Liver (tissue), 3 donors: ENCODE measurements around the gene KCTD2.

Experiments
- ATF3 ChIP-seq: IDR thresholded peaks from 2 replicates; pipeline ENCODE4 v1.6.1; 2016; ENCODE audit warnings: antibody characterized with exemption
- CTCF ChIP-seq: fragments of 150-350 bp; IDR thresholded peaks from 2 replicates; pipeline ENCODE4 v1.5.1; 2017; ENCODE audit warnings: improper control_type of control experiment, low read depth, low read length; ENCODE audit not compliant: missing input control
- GABPA ChIP-seq, 2 donors: IDR thresholded peaks in 1 of 2; conservative IDR thresholded peaks in 1 of 2; 2 replicates each; pipeline ENCODE4 v1.6.1; 2016; ENCODE audit warnings: antibody characterized with exemption in 2 of 2, mild to moderate bottlenecking in 1 of 2, moderate library complexity in 1 of 2
- JUND ChIP-seq, 2 donors: IDR thresholded peaks; 2 replicates each; pipeline ENCODE4 v1.6.1; 2016; ENCODE audit warnings: antibody characterized with exemption in 2 of 2
- RAD21 ChIP-seq, 2 donors: IDR thresholded peaks; 2 replicates each; pipeline ENCODE4 v1.6.1; 2016; ENCODE audit warnings: antibody characterized with exemption in 2 of 2, mild to moderate bottlenecking in 2 of 2
- RXRA ChIP-seq, 2 donors: IDR thresholded peaks; 2 replicates each; pipeline ENCODE4 v1.6.1; 2017 to 2018; ENCODE audit warnings: antibody characterized with exemption in 2 of 2, mild to moderate bottlenecking in 1 of 2
- SP1 ChIP-seq: IDR thresholded peaks from 2 replicates; pipeline ENCODE4 v1.6.1; 2018; ENCODE audit warnings: antibody characterized with exemption, mild to moderate bottlenecking
- TAF1 ChIP-seq: conservative IDR thresholded peaks from 2 replicates; pipeline ENCODE4 v1.6.1; 2016; ENCODE audit warnings: antibody characterized with exemption, mild to moderate bottlenecking
- YY1 ChIP-seq: IDR thresholded peaks from 2 replicates; pipeline ENCODE4 v1.6.1; 2016; ENCODE audit warnings: antibody characterized with exemption, mild to moderate bottlenecking
- donor health status: healthy.
- donor health status: healthy.

GRCh38 chr17:75087182-75087557, 40.1 kb downstream of the KCTD2 start:
- TF ChIP-seq CTCF (no peak), RAD21 (IDR thresholded peaks at IDR 0.05) (no peak), ATF3 (no peak), RXRA (IDR thresholded peaks at IDR 0.05) (no peak), YY1 (no peak), GABPA (IDR thresholded peaks at IDR 0.05 in 1 of 2, conservative IDR thresholded peaks at IDR 0.05 in 1 of 2) (no peak), JUND (IDR thresholded peaks at IDR 0.05) (no peak), SP1 (no peak), TAF1 (no peak)
